Gastrocnemius medialis (tissue), 4 donors: ENCODE measurements around the gene SCAMP3.

ENCODE experiments used
- POLR2A ChIP-seq, 2 donors: fragments of 450-650 bp; IDR thresholded peaks; one replicate each; pipeline ENCODE4 v1.6.1; 2017; ENCODE audit warnings: antibody characterized with exemption in 2 of 2, mild to moderate bottlenecking in 2 of 2, moderate library complexity in 2 of 2
- TF ChIP-seq, protein P1 (sequence below), 5 experiments: fragments of 450-650 bp in 3 of 5; fragments of 200-600 bp in 2 of 5; sonication (generic) in 2 of 5; IDR thresholded peaks in 4 of 5; conservative IDR thresholded peaks in 1 of 5; 1 replicate in 4 of 5; 2 replicates in 1 of 5; pipeline ENCODE4 v1.5.1; 2016 to 2019; ENCODE audit warnings: antibody characterized with exemption in 5 of 5, mild to moderate bottlenecking in 3 of 5, moderate library complexity in 3 of 5

DNA sequence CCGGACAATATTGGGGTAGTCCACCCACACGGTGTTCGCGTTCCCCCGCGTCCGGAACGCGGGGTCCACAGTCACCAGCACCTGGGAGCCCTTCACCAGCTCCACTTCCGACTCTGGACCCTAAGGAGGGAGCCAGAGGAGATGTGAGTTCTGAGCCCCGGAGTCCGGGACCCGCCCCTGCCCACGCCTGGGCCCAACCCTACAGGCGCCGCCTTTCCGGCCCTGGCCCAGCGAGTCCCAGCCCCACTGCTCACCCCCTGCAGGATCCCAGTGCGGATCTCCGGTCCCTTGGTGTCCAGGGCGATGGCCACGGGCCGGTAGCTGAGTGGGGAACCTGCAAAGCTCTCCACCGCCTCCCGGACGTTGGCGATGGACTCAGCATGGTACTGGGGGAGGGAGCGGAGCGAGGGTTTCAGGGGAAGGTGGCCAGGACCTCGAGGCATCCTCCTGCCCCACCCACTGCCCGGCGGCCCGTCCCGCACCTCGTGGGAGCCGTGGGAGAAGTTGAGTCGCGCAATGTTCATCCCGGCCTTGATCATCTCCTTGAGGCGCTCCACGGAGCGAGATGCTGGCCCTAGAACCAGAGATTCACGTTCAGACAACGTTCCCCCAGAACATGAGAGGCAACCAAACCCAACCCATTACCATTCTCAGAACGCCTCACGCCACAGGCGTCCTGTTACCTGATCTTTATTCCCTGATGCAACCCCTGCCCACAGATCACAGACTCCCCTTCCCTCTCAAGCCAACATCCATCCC lies 33.2 kb upstream of the SCAMP3 start:
- TF ChIP-seq POLR2A (IDR thresholded peaks at IDR 0.05) = no peak
- TF ChIP-seq, protein P1, sequence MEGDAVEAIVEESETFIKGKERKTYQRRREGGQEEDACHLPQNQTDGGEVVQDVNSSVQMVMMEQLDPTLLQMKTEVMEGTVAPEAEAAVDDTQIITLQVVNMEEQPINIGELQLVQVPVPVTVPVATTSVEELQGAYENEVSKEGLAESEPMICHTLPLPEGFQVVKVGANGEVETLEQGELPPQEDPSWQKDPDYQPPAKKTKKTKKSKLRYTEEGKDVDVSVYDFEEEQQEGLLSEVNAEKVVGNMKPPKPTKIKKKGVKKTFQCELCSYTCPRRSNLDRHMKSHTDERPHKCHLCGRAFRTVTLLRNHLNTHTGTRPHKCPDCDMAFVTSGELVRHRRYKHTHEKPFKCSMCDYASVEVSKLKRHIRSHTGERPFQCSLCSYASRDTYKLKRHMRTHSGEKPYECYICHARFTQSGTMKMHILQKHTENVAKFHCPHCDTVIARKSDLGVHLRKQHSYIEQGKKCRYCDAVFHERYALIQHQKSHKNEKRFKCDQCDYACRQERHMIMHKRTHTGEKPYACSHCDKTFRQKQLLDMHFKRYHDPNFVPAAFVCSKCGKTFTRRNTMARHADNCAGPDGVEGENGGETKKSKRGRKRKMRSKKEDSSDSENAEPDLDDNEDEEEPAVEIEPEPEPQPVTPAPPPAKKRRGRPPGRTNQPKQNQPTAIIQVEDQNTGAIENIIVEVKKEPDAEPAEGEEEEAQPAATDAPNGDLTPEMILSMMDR (IDR thresholded peaks at IDR 0.05 in 4 of 5, conservative IDR thresholded peaks at IDR 0.05 in 1 of 5) = no peak
